Sigmoid colon (tissue), 7 donors: ENCODE measurements around the gene RRAD. TPM values are rescaled to one million over a fixed set of nuclear protein-coding genes. Genes with fewer than 3 reads are reported as not detected.
"Not testable (repeated sequence)": the region's sequence is repeated elsewhere in the genome, so short reads cannot be mapped to it uniquely, and the experiment has no call there.

Source experiments
- DNase-seq: peaks from one replicate; pipeline ENCODE4 v3.0.0-alpha.2; 2019
- H3K27ac ChIP-seq, 4 donors: fragments of 200-600 bp; sonication (generic); one replicate each; pipeline ENCODE4 v1.5.1; 2016 to 2019; ENCODE audit warnings: mild to moderate bottlenecking in 1 of 4
- H3K27me3 ChIP-seq, 3 donors: fragments of 200-600 bp; sonication (generic); one replicate each; pipeline ENCODE4 v1.5.1; 2019; ENCODE audit warnings: mild to moderate bottlenecking in 1 of 3
- H3K36me3 ChIP-seq, 4 donors: fragments of 200-600 bp; sonication (generic); one replicate each; pipeline ENCODE4 v1.5.1; 2016 to 2019
- H3K4me1 ChIP-seq, 4 donors: fragments of 200-600 bp; sonication (generic); one replicate each; pipeline ENCODE4 v1.5.1; 2017 to 2019
- H3K4me3 ChIP-seq, 4 donors: fragments of 200-600 bp; sonication (generic); one replicate each; pipeline ENCODE4 v1.5.1; 2017 to 2019; ENCODE audit warnings: mild to moderate bottlenecking in 2 of 4, moderate library complexity in 1 of 4
- H3K9me3 ChIP-seq, 4 donors: fragments of 200-600 bp in 3 of 4; sonication (generic) in 3 of 4; one replicate each; pipeline versions ENCODE4 v1.5.1 to v1.6.1; 2013 to 2019
- EP300 ChIP-seq, 4 donors: sonication (generic); formaldehyde crosslinking; IDR thresholded peaks; one replicate each; pipeline ENCODE4 v1.6.1; 2017; ENCODE audit warnings: antibody characterized with exemption in 4 of 4
- POLR2A ChIP-seq, 2 donors: fragments of 450-650 bp; IDR thresholded peaks; one replicate each; pipeline ENCODE4 v1.6.1; 2016; ENCODE audit warnings: antibody characterized with exemption in 2 of 2, mild to moderate bottlenecking in 2 of 2, moderate library complexity in 2 of 2
- POLR2AphosphoS5 ChIP-seq, 4 donors: sonication (generic); formaldehyde crosslinking; IDR thresholded peaks; one replicate each; pipeline ENCODE4 v1.6.1; 2017; ENCODE audit warnings: antibody characterized with exemption in 4 of 4
- WGBS, 2 donors: extraction: QIAGEN DNeasy Blood & Tissue Kit; methylation state at CpG; one replicate each; pipeline ENCODE4 v1.1.7; 2013; 5-methylcytosine and 5-hydroxymethylcytosine counted together
- intact Hi-C: fragments of 100-400 bp; cut with DNase I; formaldehyde crosslinking; loops from one replicate; pipeline ENCODE4 v1.15.1; 2023
- polyA plus RNA-seq, 3 donors: library from polyadenylated mRNA; stranded (reverse); fragments of 200-250 nt; gene quantifications; one replicate each; pipeline ENCODE4 v1.2.3, GENCODE V29; 2013
- total RNA-seq, 4 donors: library from RNA; depleted of rRNA; stranded (reverse); fragments of >200 nt; gene quantifications; one replicate each; pipeline ENCODE4 v1.1.0, GENCODE V29; 2016
- TF ChIP-seq, protein P1 (sequence below), 4 experiments: fragments of 450-650 bp in 3 of 4; fragments of 200-600 bp in 1 of 4; IDR thresholded peaks; one replicate each; pipeline ENCODE4 v1.5.1; 2016 to 2019; ENCODE audit warnings: antibody characterized with exemption in 4 of 4, mild to moderate bottlenecking in 3 of 4, moderate library complexity in 2 of 4
- donor health status: healthy with polysubstance abuse.
- donor health status: Bipolar disorder and iron deficiency.
- donor health status: healthy.

RRAD gene, protein sequence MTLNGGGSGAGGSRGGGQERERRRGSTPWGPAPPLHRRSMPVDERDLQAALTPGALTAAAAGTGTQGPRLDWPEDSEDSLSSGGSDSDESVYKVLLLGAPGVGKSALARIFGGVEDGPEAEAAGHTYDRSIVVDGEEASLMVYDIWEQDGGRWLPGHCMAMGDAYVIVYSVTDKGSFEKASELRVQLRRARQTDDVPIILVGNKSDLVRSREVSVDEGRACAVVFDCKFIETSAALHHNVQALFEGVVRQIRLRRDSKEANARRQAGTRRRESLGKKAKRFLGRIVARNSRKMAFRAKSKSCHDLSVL
- 10 to 100 TPM; 10.9 to 31.2 (median 16.3) TPM for total RNA-seq
- polyA plus RNA-seq: 1 to 10 TPM; 1.2 to 5.5 (median 1.8) TPM

DNA sequence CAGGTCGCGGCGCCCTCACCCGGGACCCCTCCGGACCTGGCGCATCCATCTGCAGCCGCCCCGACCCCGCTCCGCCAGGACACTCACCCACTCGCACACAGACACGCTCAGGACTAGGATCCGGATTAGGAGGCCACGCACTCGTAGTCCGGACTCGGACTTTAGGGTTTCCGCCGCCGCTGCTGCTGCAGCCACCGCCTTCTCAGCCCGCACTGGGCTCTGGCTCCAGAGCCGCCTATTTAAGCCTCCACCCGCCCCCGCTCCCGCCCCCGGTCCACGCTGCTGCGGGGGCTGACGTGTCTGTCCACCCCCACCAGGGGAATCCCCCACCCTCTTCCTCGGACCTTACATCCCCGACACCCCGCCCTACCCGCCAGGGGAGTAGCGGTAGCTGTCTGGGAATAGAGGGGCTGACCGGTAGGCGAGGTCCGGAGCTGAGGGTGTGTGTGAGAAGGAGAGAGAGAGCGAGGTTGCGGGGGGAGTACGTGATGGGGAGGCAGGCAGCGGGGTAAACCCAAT lies at the start of gene RRAD:
Gene RRAD, minus strand, starts transcription at position 214 of the 519 bp plus-strand sequence. CDS start 356 bp downstream, outside the sequence.
- 7 to 9% methylated on average over 42 of the region's 42 CpGs for WGBS, 2 donors
- TF ChIP-seq EP300 (IDR thresholded peaks at IDR 0.05): no peak
- peak in 3 of 4 donors; percentile 77 to 84 (median 84) for TF ChIP-seq POLR2AphosphoS5 (IDR thresholded peaks at IDR 0.05)
- TF ChIP-seq, protein P1, sequence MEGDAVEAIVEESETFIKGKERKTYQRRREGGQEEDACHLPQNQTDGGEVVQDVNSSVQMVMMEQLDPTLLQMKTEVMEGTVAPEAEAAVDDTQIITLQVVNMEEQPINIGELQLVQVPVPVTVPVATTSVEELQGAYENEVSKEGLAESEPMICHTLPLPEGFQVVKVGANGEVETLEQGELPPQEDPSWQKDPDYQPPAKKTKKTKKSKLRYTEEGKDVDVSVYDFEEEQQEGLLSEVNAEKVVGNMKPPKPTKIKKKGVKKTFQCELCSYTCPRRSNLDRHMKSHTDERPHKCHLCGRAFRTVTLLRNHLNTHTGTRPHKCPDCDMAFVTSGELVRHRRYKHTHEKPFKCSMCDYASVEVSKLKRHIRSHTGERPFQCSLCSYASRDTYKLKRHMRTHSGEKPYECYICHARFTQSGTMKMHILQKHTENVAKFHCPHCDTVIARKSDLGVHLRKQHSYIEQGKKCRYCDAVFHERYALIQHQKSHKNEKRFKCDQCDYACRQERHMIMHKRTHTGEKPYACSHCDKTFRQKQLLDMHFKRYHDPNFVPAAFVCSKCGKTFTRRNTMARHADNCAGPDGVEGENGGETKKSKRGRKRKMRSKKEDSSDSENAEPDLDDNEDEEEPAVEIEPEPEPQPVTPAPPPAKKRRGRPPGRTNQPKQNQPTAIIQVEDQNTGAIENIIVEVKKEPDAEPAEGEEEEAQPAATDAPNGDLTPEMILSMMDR (IDR thresholded peaks at IDR 0.05): peak in 1 of 4 experiments; percentile 17
- TF ChIP-seq POLR2A (IDR thresholded peaks at IDR 0.05): peak in 1 of 2 donors; percentile 30
- H3K27ac ChIP-seq: peak within 1 kb of the TSS; percentile 81 to 96 (median 90)
- DNase-seq: peak; percentile 77
- H3K9me3 ChIP-seq: no peaks in the 10 kb centered on the region
- H3K4me3 ChIP-seq: peak within 1 kb of the TSS; percentile 51 to 85 (median 58)
- no peaks in the 10 kb centered on the region for H3K27me3 ChIP-seq
- H3K36me3 ChIP-seq: peaks cover 0 to 11% (median 7%) of the 10 kb centered on the region in 4 donors
- peaks cover 0 to 58% (median 48%) of the 10 kb centered on the region in 4 donors for H3K4me1 ChIP-seq
- intact Hi-C loops: loop anchor here (1.0 kb wide), 1 partner anchor 27 kb away; no protein-coding TSS in a partner anchor

DNA sequence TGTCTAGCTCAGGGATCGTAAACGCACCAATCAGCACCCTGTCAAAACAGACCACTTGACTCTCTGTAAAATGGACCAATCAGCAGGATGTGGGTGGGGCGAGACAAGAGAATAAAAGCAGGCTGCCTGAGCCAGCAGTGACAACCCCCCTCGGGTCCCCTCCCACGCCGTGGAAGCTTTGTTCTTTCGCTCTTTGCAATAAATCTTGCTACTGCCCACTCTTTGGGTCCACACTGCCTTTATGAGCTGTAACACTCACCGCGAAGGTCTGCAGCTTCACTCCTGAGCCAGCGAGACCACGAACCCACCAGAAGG lies 49.6 kb upstream of the RRAD start:
- H3K36me3 ChIP-seq, H3K27ac ChIP-seq, H3K4me3 ChIP-seq, H3K4me1 ChIP-seq, DNase-seq, H3K27me3 ChIP-seq, H3K9me3 ChIP-seq, intact Hi-C loops: not testable (repeated sequence)
- WGBS, 2 donors: 46 to 53% methylated on average over 11 of the region's 11 CpGs

DNA sequence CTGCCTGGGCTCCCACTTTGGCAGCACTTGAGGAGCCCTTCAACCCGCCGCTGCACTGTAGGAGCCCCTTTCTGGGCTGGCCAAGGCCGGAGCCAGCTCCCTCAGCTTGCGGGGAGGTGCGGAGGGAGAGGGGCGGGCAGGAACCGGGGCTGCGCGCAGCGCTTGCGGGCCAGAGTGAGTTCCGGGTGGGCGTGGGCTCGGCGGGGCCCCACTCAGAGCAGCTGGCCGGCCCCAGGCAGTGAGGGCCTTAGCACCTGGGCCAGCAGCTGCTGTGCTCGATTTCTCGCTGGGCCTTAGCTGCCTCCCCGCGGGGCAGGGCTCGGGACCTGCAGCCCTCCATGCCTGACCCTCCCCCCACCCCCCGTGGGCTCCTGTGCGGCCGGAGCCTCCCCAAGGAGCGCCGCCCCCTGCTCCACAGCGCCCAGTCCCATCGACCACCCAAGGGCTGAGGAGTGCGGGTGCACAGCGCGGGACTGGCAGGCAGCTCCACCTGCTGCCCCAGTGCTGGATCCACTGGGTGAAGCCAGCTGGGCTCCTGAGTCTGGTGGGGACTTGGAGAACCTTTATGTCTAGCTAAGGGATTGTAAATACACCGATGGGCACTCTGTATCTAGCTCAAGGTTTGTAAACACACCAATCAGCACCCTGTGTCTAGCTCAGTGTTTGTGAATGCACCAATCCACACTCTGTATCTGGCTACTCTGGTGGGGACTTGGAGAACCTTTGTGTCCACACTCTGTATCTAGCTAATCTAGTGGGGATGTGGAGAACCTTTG lies 49.0 kb upstream of the RRAD start:
- intact Hi-C loops, H3K27ac ChIP-seq, H3K9me3 ChIP-seq, DNase-seq, H3K4me1 ChIP-seq, H3K4me3 ChIP-seq, H3K27me3 ChIP-seq, H3K36me3 ChIP-seq: not testable (repeated sequence)
- 63 to 92% methylated on average over 32 of the region's 32 CpGs for WGBS, 2 donors

DNA sequence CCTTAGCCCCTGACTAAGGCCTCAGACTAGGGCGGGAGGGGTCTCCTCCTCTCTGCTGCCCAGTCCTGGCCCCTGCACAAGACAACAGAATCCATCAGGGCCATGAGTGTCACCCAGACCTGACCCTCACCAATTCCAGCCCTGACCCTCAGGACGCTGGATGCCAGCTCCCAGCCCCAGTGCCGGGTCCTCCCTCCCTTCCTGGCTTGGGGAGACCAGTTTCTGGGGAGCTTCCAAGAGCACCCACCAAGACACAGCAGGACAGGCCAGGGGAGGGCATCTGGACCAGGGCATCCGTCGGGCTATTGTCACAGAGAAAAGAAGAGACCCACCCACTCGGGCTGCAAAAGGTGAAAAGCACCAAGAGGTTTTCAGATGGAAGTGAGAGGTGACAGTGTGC lies 48.4 kb upstream of the RRAD start:
- no peak for TF ChIP-seq POLR2A (IDR thresholded peaks at IDR 0.05)
- TF ChIP-seq, protein P1 (IDR thresholded peaks at IDR 0.05): no peak
- no peak for TF ChIP-seq EP300 (IDR thresholded peaks at IDR 0.05)
- no peak for TF ChIP-seq POLR2AphosphoS5 (IDR thresholded peaks at IDR 0.05)

DNA sequence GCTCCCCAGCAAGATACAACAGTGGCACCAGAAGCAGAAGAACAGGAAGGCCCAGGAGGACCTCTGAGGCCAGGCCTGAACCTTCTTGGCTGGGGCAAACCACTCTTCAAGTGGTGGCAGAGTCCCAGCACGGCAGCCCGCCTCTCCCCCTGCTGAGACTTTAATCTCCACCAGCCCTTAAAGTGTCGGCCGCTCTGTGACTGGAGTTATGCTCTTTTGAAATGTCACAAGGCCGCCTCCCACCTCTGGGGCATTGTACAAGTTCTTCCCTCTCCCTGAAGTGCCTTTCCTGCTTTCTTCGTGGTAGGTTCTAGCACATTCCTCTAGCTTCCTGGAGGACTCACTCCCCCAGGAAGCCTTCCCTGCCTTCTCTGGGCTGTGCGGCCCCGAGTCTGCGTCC lies 47.6 kb upstream of the RRAD start:
- Histone ChIP-seq H3K4me1 (no peaks in the 10 kb centered on the region), H3K36me3 (no peaks in the 10 kb centered on the region), H3K4me3 (no peak overlapping the region), H3K27ac (no peak overlapping the region), H3K27me3 (peaks cover 0 to 7% (median 0%) of the 10 kb centered on the region in 3 donors), H3K9me3 (no peaks in the 10 kb centered on the region)
- intact Hi-C loops: no loop called here
- 81 to 89% methylated on average over 9 of the region's 9 CpGs for WGBS, 2 donors
- DNase-seq: no peak
- no peak for TF ChIP-seq POLR2A (IDR thresholded peaks at IDR 0.05)
- TF ChIP-seq, protein P1 (IDR thresholded peaks at IDR 0.05): no peak
- no peak for TF ChIP-seq EP300 (IDR thresholded peaks at IDR 0.05)
- no peak for TF ChIP-seq POLR2AphosphoS5 (IDR thresholded peaks at IDR 0.05)

More for the DNA sequence above, 48.4 kb upstream of the RRAD start:
- Histone ChIP-seq H3K9me3 (no peaks in the 10 kb centered on the region), H3K27me3 (peaks cover 0 to 7% (median 0%) of the 10 kb centered on the region in 3 donors), H3K4me3 (no peak overlapping the region), H3K36me3 (no peaks in the 10 kb centered on the region), H3K4me1 (no peaks in the 10 kb centered on the region), H3K27ac (no peak overlapping the region)
- intact Hi-C loops: no loop called here
- DNase-seq: no peak
- 78 to 92% methylated on average over 6 of the region's 6 CpGs for WGBS, 2 donors
